ENCODE results near the gene DNAJC16. TPM values are rescaled to one million over a fixed set of nuclear protein-coding genes. Genes with fewer than 3 reads are reported as not detected.

Gene DNAJC16
- total RNA-seq, 2 donors from 2014 or later, result 11.9 to 12.5 TPM

- ATAC-seq (no peak), DNase-seq (no peak)
- no peak overlapping the region for H3K4me3 ChIP-seq
- TF ChIP-seq CTCF (IDR thresholded peaks at IDR 0.05) (no peak), POLR2A (IDR thresholded peaks at IDR 0.05) (no peak)
- H3K4me1 ChIP-seq, result peaks cover 20% of the 10 kb centered on the region
- intact Hi-C loops (cut with DNase I), result no loop called here
- H3K36me3 ChIP-seq (replicated peaks in 1 of 2; ENCODE audit: insufficient read depth in 1 of 2, low read depth in 2 of 2), result no peaks in the 10 kb centered on the region
- 65 to 71% methylated on average over 19 of the region's 19 CpGs for WGBS, 2 donors
- no peaks in the 10 kb centered on the region for H3K27me3 ChIP-seq
- H3K27ac ChIP-seq, result peak overlapping the region in 3 of 4 donors; percentile 15 to 55 (median 36)
- H3K9me3 ChIP-seq, result no peaks in the 10 kb centered on the region
Measured at GRCh38 chr1:15500184-15501178, 26.2 kb upstream of the DNAJC16 start.

GRCh38 chr1:15501208-15502032 lies 25.2 kb upstream of the DNAJC16 start:
- WGBS, 2 donors, result 67% methylated on average over 17 of the region's 17 CpGs
- intact Hi-C loops (cut with DNase I), result no loop called here
- peaks cover 20% of the 10 kb centered on the region for H3K4me1 ChIP-seq

GRCh38 chr1:15504436-15504835 lies 22.2 kb upstream of the DNAJC16 start:
- Histone ChIP-seq H3K36me3 (replicated peaks in 1 of 2; ENCODE audit: insufficient read depth in 1 of 2, low read depth in 2 of 2) (no peaks in the 10 kb centered on the region), H3K4me3 (no peak overlapping the region), H3K27ac (no peak overlapping the region), H3K27me3 (no peaks in the 10 kb centered on the region), H3K4me1 (peaks cover 36% of the 10 kb centered on the region), H3K9me3 (no peaks in the 10 kb centered on the region)
- no peak for DNase-seq
- TF ChIP-seq CTCF (IDR thresholded peaks at IDR 0.05) (no peak), POLR2A (IDR thresholded peaks at IDR 0.05) (no peak)
- intact Hi-C loops (cut with DNase I), result no loop called here
- ATAC-seq, result no peak
- WGBS, 2 donors, result 79 to 100% methylated on average over 1 to 4 of the region's 4 CpGs

More at GRCh38 chr1:15501208-15502032, 25.2 kb upstream of the DNAJC16 start:
- Histone ChIP-seq H3K9me3 (no peaks in the 10 kb centered on the region), H3K27me3 (no peaks in the 10 kb centered on the region), H3K4me3 (no peak overlapping the region), H3K36me3 (replicated peaks in 1 of 2; ENCODE audit: insufficient read depth in 1 of 2, low read depth in 2 of 2) (no peaks in the 10 kb centered on the region), H3K27ac (peak overlapping the region in 2 of 4 donors; percentile 48 to 55)
- ATAC-seq, result peak; percentile 67
- TF ChIP-seq CTCF (IDR thresholded peaks at IDR 0.05) (peak in 6 of 7 experiments; percentile 66 to 81 (median 69)), POLR2A (IDR thresholded peaks at IDR 0.05) (no peak)
- peak; percentile 72 to 85 (median 80) for DNase-seq

GRCh38 chr1:15506831-15507230 lies 19.8 kb upstream of the DNAJC16 start:
- Histone ChIP-seq H3K9me3 (no peaks in the 10 kb centered on the region), H3K4me3 (no peak overlapping the region), H3K36me3 (replicated peaks in 1 of 2; ENCODE audit: insufficient read depth in 1 of 2, low read depth in 2 of 2) (no peaks in the 10 kb centered on the region), H3K27me3 (no peaks in the 10 kb centered on the region), H3K27ac (peak overlapping the region in 2 of 4 donors; percentile 35 to 52), H3K4me1 (peaks cover 47% of the 10 kb centered on the region)
- ATAC-seq, result no peak
- 83% methylated on average over 15 to 17 of the region's 17 CpGs for WGBS, 2 donors
- no peak for DNase-seq
- no peak for TF ChIP-seq POLR2A (IDR thresholded peaks at IDR 0.05)
- TF ChIP-seq CTCF (IDR thresholded peaks at IDR 0.05), result no peak
- intact Hi-C loops (cut with DNase I), result no loop called here
